A549 treated with CORT108297 at 1 μM for 4 hours (cell line): Measurements from ENCODE around the gene TMEM198. TPM values are rescaled to one million over a fixed set of nuclear protein-coding genes. Genes with fewer than 3 reads are reported as not detected.

Experiments used
- total RNA-seq: library from RNA; stranded (reverse); fragments of 200-300 nt; extraction: Qiagen RNA extraction; gene quantifications from 5 replicates; pipeline ENCODE4 v1.2.3, GENCODE V29; 2022

The TMEM198 gene
- total RNA-seq: 0.45 to 1.4 TPM (median 1.1 TPM) in 5 replicates

GRCh38 chr2:219543596-219544358, at the start of gene TMEM198, which contains the start of gene CHPF:
Gene TMEM198 (plus strand): TSS chr2:219544028. CDS start chr2:219544728, 700 bp downstream.
Gene CHPF (minus strand): TSS chr2:219543809. CDS start chr2:219543538, 271 bp downstream.

GRCh38 chr2:219498280-219499057, 45.4 kb upstream of the TMEM198 start, which contains the start of gene GMPPA:
Gene GMPPA (plus strand): TSS chr2:219498891. CDS start chr2:219499976, 1,085 bp downstream.

GRCh38 chr2:219514196-219514761, 29.5 kb upstream of the TMEM198 start, which contains the start of gene ASIC4:
Gene ASIC4 (plus strand): TSS chr2:219514482. CDS start chr2:219514725, 243 bp downstream.

GRCh38 chr2:219571311-219572236, 27.7 kb downstream of the TMEM198 start, which contains the start of gene OBSL1:
Gene OBSL1 (minus strand): TSS chr2:219571539. CDS start chr2:219571232, 307 bp downstream.

GRCh38 chr2:219572237-219573001, 28.6 kb downstream of the TMEM198 start, which contains the start of gene INHA:
Gene INHA (plus strand): TSS chr2:219572310. CDS start chr2:219572375, 65 bp downstream.

GRCh38 chr2:219597552-219598307, 53.9 kb downstream of the TMEM198 start, which contains the start of gene STK11IP:
Gene STK11IP (plus strand): TSS chr2:219597857. CDS start chr2:219598120, 263 bp downstream.

Other genes starting within 250 kb of the TMEM198 start
- gene PTPRN, start 234.6 kb upstream of the TMEM198 start, total RNA-seq: 1.1 to 1.9 TPM (median 1.6 TPM) in 5 replicates
- not detected in 5 replicates for gene RESP18, start 211.3 kb upstream of the TMEM198 start, total RNA-seq
- 47.8 to 67.2 TPM (median 61.9 TPM) in 5 replicates for gene DNPEP, start 156.1 kb upstream of the TMEM198 start, total RNA-seq
- 0.05 to 0.20 TPM (median 0.08 TPM) in 4 of 5 replicates, not detected in the other for gene DES, start 125.7 kb upstream of the TMEM198 start, total RNA-seq
- gene SPEG, start 109.2 kb upstream of the TMEM198 start, total RNA-seq: 4.3 to 9.5 TPM (median 7.0 TPM) in 5 replicates
- gene GMPPA, start 45.1 kb upstream of the TMEM198 start, total RNA-seq: 36.1 to 39.1 TPM (median 38.2 TPM) in 5 replicates
- 0.05 to 0.07 TPM (median 0.06 TPM) in 4 of 5 replicates, not detected in the other for gene ASIC4, start 29.5 kb upstream of the TMEM198 start, total RNA-seq
- 18.1 to 35.4 TPM (median 31.9 TPM) in 5 replicates for gene CHPF, start 219 bp upstream of the TMEM198 start, total RNA-seq
- gene OBSL1, start 27.5 kb downstream of the TMEM198 start, total RNA-seq: 20.1 to 26.9 TPM (median 22.8 TPM) in 5 replicates
- 0.35 to 0.73 TPM (median 0.48 TPM) in 5 replicates for gene INHA, start 28.3 kb downstream of the TMEM198 start, total RNA-seq
- 14.7 to 20.5 TPM (median 19.9 TPM) in 5 replicates for gene STK11IP, start 53.8 kb downstream of the TMEM198 start, total RNA-seq
- gene SLC4A3, start 83.6 kb downstream of the TMEM198 start, total RNA-seq: 2.5 to 4.1 TPM (median 3.1 TPM) in 5 replicates